ENCODE results near the gene SERPINA9. TPM values are rescaled to one million over a fixed set of nuclear protein-coding genes. Genes with fewer than 3 reads are reported as not detected.

SERPINA9 gene
- total and polyA plus RNA-seq, 2 of the 8 experiments (the other 6 are each of a cell fraction or from before 2014, with no cell fraction given) = not detected

- Histone ChIP-seq H3K14ac (ENCODE audit: insufficient read length) (no peak overlapping the region), H3K9ac (replicated peaks in 1 of 4; ENCODE audit: extremely low read depth in 1 of 4, low read depth in 3 of 4, low read length in 3 of 4) (no peak overlapping the region), H3K27me3 (replicated peaks in 1 of 4; ENCODE audit: control insufficient read depth in 3 of 4, extremely low read depth in 1 of 4, insufficient read depth in 3 of 4, low read length in 3 of 4) (no peaks in the 10 kb centered on the region), H4K8ac (ENCODE audit: extremely low read depth, insufficient read depth, low read length) (no peak overlapping the region), H3K27ac (ENCODE audit: low read depth, low read length) (no peak overlapping the region), H3K79me2 (ENCODE audit: control insufficient read depth in 1 of 2, insufficient read depth in 2 of 2, low read length in 2 of 2) (no peaks in the 10 kb centered on the region), H2BK20ac (ENCODE audit: low read length) (no peak overlapping the region), H3K4me2 (ENCODE audit: insufficient read depth in 1 of 2, low read depth in 2 of 2, low read length in 2 of 2) (no peak overlapping the region), H4K91ac (replicated peaks; ENCODE audit: insufficient read length, low read length) (no peak overlapping the region), H3K4ac (replicated peaks; ENCODE audit: insufficient read length, low read depth, low read length) (no peak overlapping the region), H3K4me1 (replicated peaks in 1 of 4; ENCODE audit: control insufficient read depth in 3 of 4, insufficient read depth in 4 of 4, low read length in 3 of 4) (0 out of 7 replicates have a peak, but pooled peaks cover 0 to 2% (median 0%) of the 10 kb centered on the region in 4 experiments), H3K23ac (ENCODE audit: insufficient read length) (no peak overlapping the region), H3K4me3 (ENCODE audit: extremely low read depth in 1 of 4, insufficient read depth in 2 of 4, low read depth in 3 of 4, low read length in 4 of 4) (no peak overlapping the region), H2AK5ac (ENCODE audit: low read depth, low read length) (no peak overlapping the region), H2BK120ac (replicated peaks; ENCODE audit: low read depth, low read length) (no peak overlapping the region), H3K18ac (ENCODE audit: extremely low read depth, low read length) (no peak overlapping the region), H3K9me3 (ENCODE audit: insufficient read depth in 2 of 2, low read depth in 1 of 2, low read length in 1 of 2) (no peaks in the 10 kb centered on the region), H2BK5ac (ENCODE audit: low read depth, low read length) (no peak overlapping the region), H4K20me1 (replicated peaks in 1 of 2; ENCODE audit: control insufficient read depth in 1 of 2, insufficient read depth in 2 of 2, low read length in 2 of 2) (no peaks in the 10 kb centered on the region), H2BK15ac (ENCODE audit: low read length) (no peak overlapping the region), H3K23me2 (ENCODE audit: low read depth, low read length) (no peaks in the 10 kb centered on the region), H3K56ac (replicated peaks; ENCODE audit: insufficient read length, low read depth, low read length) (no peak overlapping the region), H4K5ac (ENCODE audit: insufficient read length, low read depth, low read length) (no peak overlapping the region), H2BK12ac (ENCODE audit: low read depth, low read length) (no peak overlapping the region), H3K36me3 (ENCODE audit: control insufficient read depth in 2 of 4, insufficient read depth in 4 of 4, low read length in 3 of 4) (no peaks in the 10 kb centered on the region), H2AFZ (ENCODE audit: low read length) (no peak overlapping the region), H3K79me1 (ENCODE audit: low read depth, low read length) (no peaks in the 10 kb centered on the region)
- DNase-seq (ENCODE audit: low read depth in 1 of 2, low spot score in 2 of 2) (no peak), FAIRE-seq (no peak)
- ChIA-PET POLR2A (ENCODE audit: partially characterized antibody) (no interaction called here), CTCF (ENCODE audit: partially characterized antibody) (interaction anchor here (0.8 to 4.7 kb wide), 5 partner anchors 10 to 123 kb away, joined by 3 to 25 read pairs (median 5); no protein-coding TSS in a partner anchor)
- 93% methylated on average over 9 of the region's 9 CpGs; no CpG with 5 or more reads in 1 of the 2 experiments for WGBS, 2 experiments (ENCODE audit: extremely low coverage in 1 of 2, insufficient coverage in 1 of 2, insufficient read length in 1 of 2, insufficient replicate concordance in 2 of 2, low coverage in 1 of 2, low lambda C conversion rate in 2 of 2, missing lambda C conversion rate in 1 of 2)
- no peak for TF ChIP-seq POU5F1 (IDR thresholded peaks at IDR 0.05; ENCODE audit: low read depth, low read length)
- no peak for TF ChIP-seq TEAD4 (IDR thresholded peaks at IDR 0.05; ENCODE audit: low read depth, low read length)
Measured at GRCh38 chr14:94427016-94427613, 48.9 kb downstream of the SERPINA9 start.

All from H1 (cell line).